PC-9 (cell line): ENCODE results near the gene CDYL2.

Experiments used
- CTCF ChIP-seq: fragments of 200-600 bp; sonication (generic); conservative IDR thresholded peaks from 2 replicates; pipeline ENCODE4 v1.6.1; 2017; ENCODE audit warnings: mixed run types, antibody characterized with exemption, mild to moderate bottlenecking, moderate library complexity
- EZH2 ChIP-seq: fragments of 200-600 bp; sonication (generic); IDR thresholded peaks from 2 replicates; pipeline ENCODE4 v1.8.0; 2017; ENCODE audit warnings: antibody characterized with exemption, low read depth

- no peak for TF ChIP-seq EZH2
- TF ChIP-seq CTCF, result no peak
Observed at GRCh38 chr16:80573700-80574120, 230.7 kb downstream of the CDYL2 start.
